Measurements from ENCODE around the gene RABGAP1L.

DNA sequence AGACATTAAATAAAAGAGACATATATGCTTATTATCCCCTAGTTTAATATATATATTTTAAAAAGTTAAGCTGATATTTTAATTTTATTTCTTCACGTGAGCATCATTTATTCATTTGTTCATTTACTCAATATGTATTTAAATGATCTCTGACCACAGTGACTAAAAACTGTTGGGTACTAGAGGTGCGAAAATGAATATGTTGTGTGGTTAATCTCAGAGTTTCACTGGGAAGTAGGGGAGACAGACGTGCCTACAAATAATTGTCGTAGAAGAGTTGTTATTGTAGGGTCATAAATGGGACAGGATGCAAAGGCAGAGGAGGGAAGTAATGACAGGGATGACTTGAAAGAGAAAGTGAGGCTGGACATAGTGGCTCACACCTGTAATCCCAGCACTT is 627.4 kb downstream of the RABGAP1L start:
- TF ChIP-seq CTCF (IDR thresholded peaks at IDR 0.05; ENCODE audit: low read depth, low read length): no peak
- TF ChIP-seq EZH2phosphoT487 (IDR thresholded peaks at IDR 0.05; ENCODE audit: low read depth): no peak
